Mesodermal cell (in vitro differentiated cells): Measurements from ENCODE around the gene FBXW11. TPM values are rescaled to one million over a fixed set of nuclear protein-coding genes. Genes with fewer than 3 reads are reported as not detected.

Experiments used
- H3K27ac ChIP-seq: 2 replicates; pipeline ENCODE4 v1.7.0; 2013; ENCODE audit warnings: mild to moderate bottlenecking, low read depth, low read length, moderate library complexity; ENCODE audit not compliant: severe bottlenecking
- H3K36me3 ChIP-seq: 2 replicates; pipeline ENCODE4 v1.7.1; 2013; ENCODE audit warnings: mild to moderate bottlenecking, low read length, moderate library complexity; ENCODE audit not compliant: control insufficient read depth, insufficient read depth
- H3K4me1 ChIP-seq: one replicate; pipeline ENCODE4 v1.7.1; 2013; ENCODE audit warnings: mild to moderate bottlenecking, low read length; ENCODE audit not compliant: insufficient read depth, control insufficient read depth, poor library complexity, severe bottlenecking
- H3K4me3 ChIP-seq: 2 replicates; pipeline ENCODE4 v1.7.0; 2013; ENCODE audit warnings: low read length, control low read depth, mild to moderate bottlenecking; ENCODE audit not compliant: insufficient read depth, poor library complexity, severe bottlenecking; ENCODE audit errors: extremely low read depth
- H3K9me3 ChIP-seq: 2 replicates; pipeline ENCODE4 v1.7.1; 2013; ENCODE audit warnings: mild to moderate bottlenecking, low read length, moderate library complexity; ENCODE audit not compliant: control insufficient read depth
- WGBS, 2 experiments: methylation state at CpG; one replicate each; pipeline ENCODE4 v1.1.5; 2013; ENCODE audit warnings: missing lambda C conversion rate in 2 of 2; ENCODE audit not compliant: insufficient coverage in 2 of 2; 5-methylcytosine and 5-hydroxymethylcytosine counted together
- polyA plus RNA-seq, 2 experiments: library from polyadenylated mRNA; stranded (reverse); fragments of 50-300 nt; gene quantifications; one replicate each; pipeline ENCODE4 v1.2.3, GENCODE V29; 2013

FBXW11 gene
- polyA plus RNA-seq (2013, experiment 1 of 2), result 45.6 TPM
- polyA plus RNA-seq (2013, experiment 2 of 2), result 42.0 TPM

DNA sequence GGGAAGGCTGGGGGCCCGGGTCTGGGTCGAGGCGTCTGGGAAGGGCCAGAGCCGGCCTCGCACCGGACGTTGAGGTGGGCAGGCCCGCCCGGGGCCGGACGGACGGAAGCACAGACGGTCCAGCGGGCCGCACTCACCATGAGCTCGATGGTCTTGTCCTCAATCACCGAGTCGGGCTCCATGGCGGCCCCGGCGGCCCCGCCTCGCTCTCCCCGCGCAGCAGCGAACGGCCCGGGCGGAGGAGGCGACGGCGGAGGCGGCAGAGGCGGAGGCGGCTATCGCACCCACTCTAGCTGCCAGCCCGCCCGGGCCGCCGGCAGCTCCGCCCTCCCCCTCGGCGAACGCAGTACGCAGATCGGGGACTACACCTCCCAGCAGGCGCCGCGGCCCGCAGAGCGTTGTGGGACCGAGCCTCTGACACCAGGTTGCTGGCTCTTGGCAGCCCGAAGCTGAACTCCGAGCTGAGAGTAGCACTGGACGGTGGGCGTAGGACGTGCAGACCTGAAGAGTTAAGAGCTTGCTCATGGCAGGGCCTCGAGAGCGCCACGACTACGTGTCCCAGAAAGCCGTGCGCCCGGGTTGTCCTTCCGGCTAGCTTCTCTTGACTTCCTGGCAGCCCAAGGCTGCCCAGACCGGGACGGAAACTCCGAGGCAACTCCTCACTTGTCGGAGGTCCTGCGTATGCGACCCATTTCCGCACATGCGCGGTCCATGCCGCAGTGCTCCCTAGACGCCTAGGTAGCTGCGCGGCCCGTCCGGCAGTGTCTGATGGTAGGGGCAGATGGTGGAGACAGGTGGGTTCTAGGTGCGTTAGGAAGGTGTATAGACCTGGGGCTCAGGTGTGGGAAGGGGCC is at the start of gene FBXW11:
Gene FBXW11, minus strand, starts transcription at position 318 of the 854 bp plus-strand sequence. Its CDS starts 136 bp downstream, at position 182.
- Histone ChIP-seq H3K36me3 (no peaks in the 10 kb centered on the region), H3K27ac (peak within 1 kb of the TSS; percentile 88), H3K4me3 (peak within 1 kb of the TSS; percentile 95), H3K4me1 (peaks cover 5% of the 10 kb centered on the region), H3K9me3 (no peaks in the 10 kb centered on the region)
- 0% methylated on average over 54 to 80 of the region's 81 CpGs for WGBS, 2 experiments

DNA sequence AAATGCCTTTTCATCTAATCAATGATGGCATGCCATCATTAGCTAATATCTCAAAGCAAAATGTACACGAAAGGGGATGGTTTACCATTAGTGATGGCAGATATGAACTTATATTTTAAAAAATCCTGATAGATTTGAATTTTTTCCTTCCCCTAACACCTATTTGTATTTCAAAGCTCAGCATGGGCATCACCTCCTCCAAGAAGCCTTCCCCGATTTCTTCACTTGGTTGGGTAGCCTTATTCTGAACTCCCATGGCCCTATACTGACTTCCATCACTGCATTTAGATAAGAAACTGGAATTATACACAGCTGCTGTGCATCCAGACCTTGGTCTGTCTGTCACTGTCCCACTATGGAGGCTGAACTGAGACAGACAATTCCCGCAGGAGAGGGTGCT is 49.6 kb upstream of the FBXW11 start:
- H3K36me3 ChIP-seq, result peaks cover 86% of the 10 kb centered on the region
- H3K4me1 ChIP-seq, result no peaks in the 10 kb centered on the region
- no peak overlapping the region for H3K27ac ChIP-seq
- no peak overlapping the region for H3K4me3 ChIP-seq
- H3K9me3 ChIP-seq, result no peaks in the 10 kb centered on the region
- WGBS, 2 experiments, result 94 to 97% methylated on average over 2 of the region's 3 CpGs

DNA sequence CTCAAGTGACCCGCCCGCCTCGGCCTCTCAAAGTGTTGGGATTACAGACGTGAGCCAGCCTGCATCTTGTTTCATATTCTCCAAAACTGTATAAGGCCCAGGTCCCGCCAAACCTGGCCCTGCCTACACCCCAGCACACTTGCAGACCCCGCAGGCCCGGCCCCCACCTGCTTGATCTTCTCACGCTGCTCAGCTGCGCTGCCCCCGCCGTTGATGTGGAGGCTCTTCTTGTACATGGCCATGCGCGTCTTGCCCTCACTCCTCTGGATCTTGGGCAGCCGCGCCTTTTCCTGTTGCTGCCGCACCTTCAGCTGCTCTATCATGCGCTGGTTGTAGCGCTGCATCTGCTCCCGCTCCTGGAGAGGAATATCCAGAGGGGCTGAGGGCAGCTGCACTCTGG is 49.0 kb upstream of the FBXW11 start:
- 93 to 98% methylated on average over 12 to 19 of the region's 19 CpGs for WGBS, 2 experiments
- H3K4me3 ChIP-seq, result no peak overlapping the region

GRCh38 chr5:172054611-172055153 is 48.2 kb upstream of the FBXW11 start:
- 92 to 99% methylated on average over 9 to 10 of the region's 11 CpGs for WGBS, 2 experiments
- Histone ChIP-seq H3K4me3 (no peak overlapping the region), H3K27ac (no peak overlapping the region), H3K4me1 (no peaks in the 10 kb centered on the region), H3K36me3 (peaks cover 85% of the 10 kb centered on the region), H3K9me3 (no peaks in the 10 kb centered on the region)

More for the DNA sequence above, 49.0 kb upstream of the FBXW11 start:
- Histone ChIP-seq H3K27ac (no peak overlapping the region), H3K36me3 (peaks cover 85% of the 10 kb centered on the region), H3K4me1 (no peaks in the 10 kb centered on the region), H3K9me3 (no peaks in the 10 kb centered on the region)

DNA sequence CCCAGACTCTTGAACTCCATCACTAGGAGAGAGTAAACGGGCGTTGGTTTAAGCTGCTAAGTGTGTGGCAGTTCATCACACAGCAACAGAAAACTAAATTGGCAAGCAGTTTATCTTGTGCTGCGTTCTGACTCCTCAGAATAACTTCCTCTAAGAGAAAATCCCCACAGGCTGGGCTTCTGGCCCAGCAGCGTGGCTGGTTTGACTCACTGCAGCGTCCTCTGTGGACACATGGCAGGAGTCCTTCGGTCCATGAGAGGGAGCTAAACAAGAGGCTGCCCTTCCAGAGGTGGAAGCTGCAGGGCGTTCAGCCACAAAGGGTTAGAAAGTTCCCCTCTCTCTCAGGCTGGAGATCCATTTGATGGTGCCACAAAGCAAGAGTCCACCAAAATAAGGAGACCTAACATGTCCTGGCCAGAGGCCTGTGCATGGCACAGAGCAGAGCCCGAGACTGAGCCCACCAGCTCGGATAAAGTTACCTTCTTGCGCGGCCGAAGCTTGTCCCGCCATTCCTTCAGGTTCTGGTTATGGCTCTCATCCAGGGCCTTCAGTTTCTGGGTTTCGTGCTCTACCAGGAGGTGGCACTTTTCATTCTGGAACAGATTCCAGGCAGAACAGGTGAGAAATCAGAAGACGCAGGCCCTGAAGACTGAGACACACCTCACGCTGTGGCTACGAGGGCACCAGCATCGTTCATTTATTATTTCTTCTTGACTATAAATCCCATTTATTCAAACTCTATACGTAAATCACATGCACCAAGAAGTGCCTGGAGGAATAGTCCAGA is 46.2 kb upstream of the FBXW11 start:
- H3K4me3 ChIP-seq, result no peak overlapping the region
- H3K27ac ChIP-seq, result no peak overlapping the region
- no peaks in the 10 kb centered on the region for H3K9me3 ChIP-seq
- WGBS, 2 experiments, result 94 to 96% methylated on average over 15 to 16 of the region's 19 CpGs
- H3K4me1 ChIP-seq, result no peaks in the 10 kb centered on the region
- peaks cover 90% of the 10 kb centered on the region for H3K36me3 ChIP-seq

DNA sequence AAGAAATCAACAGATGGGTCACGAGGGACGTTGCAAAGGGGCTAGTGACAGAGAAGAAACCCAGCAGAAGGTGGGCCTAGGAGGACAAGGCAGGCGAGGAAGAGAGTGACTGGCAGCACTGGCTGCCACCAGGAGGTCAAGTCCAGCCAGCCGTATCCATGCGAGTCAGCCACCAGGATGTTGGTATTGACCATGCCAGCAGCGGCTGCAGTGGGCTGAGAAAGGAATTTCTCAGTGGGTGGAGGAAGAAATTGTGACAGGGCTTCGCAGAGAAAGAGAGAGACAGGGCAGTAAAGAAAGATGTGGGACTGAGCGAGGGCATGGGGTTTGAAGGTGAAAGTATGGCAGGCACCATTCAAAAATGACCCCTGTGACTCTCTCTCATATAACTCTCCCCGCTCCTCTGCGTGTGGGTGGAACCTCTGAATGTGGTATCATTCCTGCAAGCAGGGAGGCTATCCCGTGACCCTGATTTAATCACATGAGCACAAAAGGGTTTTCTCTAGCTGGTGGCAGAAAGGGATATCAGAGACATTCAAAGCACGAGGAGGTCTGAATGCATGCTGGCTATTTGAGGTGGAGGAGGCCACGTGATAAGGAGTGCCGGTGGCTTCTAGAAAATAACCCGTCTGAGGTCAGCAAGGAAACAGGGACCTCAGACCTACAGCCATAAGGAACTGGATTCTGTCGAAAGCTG is 45.4 kb upstream of the FBXW11 start:
- Histone ChIP-seq H3K27ac (no peak overlapping the region), H3K36me3 (peaks cover 92% of the 10 kb centered on the region), H3K9me3 (no peaks in the 10 kb centered on the region), H3K4me1 (no peaks in the 10 kb centered on the region), H3K4me3 (no peak overlapping the region)
- WGBS, 2 experiments, result 86 to 87% methylated on average over 13 to 14 of the region's 16 CpGs

DNA sequence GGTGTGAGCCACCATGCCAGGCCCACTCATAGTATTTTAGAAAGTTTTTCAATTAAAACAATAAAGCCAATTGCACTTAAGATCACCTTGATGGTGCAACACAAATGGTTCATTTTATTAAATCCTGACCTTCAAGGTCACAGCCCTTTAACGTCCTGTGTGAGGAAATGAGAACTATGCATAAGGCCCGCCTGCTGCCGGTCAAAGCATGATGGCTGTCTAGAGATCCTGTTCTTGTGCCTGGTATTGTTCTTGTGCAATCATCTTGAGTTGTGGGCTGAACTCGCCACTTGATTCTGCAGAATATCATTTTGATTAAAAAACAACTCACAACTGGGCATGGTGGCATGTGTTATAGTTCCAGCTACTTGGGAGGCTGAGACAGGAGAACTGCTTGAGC is 43.6 kb upstream of the FBXW11 start:
- Histone ChIP-seq H3K27ac (no peak overlapping the region), H3K4me1 (no peaks in the 10 kb centered on the region), H3K36me3 (peaks cover 94% of the 10 kb centered on the region), H3K9me3 (no peaks in the 10 kb centered on the region), H3K4me3 (no peak overlapping the region)
- WGBS, 2 experiments, result 100% methylated on average over 2 to 4 of the region's 4 CpGs

DNA sequence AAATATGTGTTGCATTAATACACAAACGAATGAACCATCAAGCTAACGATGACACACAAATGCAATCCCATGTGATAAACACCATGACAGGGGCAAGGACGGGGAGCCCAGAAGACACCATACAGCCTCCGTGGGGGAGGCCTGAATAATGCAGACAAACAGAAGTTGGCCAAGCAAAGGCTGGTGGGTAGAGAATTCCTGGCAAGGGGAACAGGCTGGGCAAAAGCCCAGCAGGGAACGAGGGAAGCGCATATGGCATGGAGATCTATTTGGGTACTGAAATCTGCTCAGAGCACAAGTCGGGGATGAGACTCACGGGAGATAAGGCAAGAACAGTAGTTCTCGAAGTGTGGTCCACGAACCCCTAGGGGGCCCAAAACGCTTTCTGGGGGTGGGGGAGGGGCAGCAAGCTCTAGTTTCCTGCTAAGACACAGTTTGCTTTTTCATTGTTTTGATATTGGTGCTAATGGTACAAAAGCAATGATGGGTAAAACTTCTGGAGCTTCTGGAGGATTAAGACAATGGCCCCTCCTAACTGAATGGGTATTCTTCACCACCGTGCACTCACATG is 42.9 kb upstream of the FBXW11 start:
- H3K4me1 ChIP-seq, result no peaks in the 10 kb centered on the region
- H3K4me3 ChIP-seq, result no peak overlapping the region
- H3K27ac ChIP-seq, result no peak overlapping the region
- no peaks in the 10 kb centered on the region for H3K9me3 ChIP-seq
- 82 to 85% methylated on average over 11 of the region's 12 CpGs for whole genome bisulfite sequencing, 2 experiments
- peaks cover 95% of the 10 kb centered on the region for H3K36me3 ChIP-seq

DNA sequence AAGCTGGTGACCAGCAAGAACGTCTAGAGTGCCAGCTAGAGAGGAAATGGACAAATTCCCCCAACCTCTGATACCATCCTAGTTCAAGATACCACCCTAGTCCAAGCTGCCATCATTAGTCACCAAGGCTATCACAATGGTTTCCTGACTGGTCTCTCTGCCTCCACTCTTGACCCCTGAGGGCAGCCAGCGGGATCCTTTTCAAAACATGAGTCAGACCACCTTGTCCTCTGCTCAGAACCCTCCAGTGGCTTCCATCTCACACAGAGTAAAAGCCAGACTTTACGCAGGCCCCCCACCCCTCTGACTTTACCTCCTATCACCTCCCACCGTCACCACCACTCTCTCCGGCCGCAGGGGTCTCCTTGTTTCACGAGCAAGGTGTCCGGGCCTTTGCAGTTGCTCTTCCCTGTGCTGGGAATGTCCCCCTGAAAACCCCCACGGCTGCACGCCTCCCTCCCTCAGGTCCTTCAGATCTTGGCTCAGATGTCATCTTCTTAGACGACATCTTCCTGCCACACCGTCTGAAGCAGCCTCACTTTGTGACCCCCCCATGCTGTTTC is 42.2 kb upstream of the FBXW11 start:
- Histone ChIP-seq H3K4me3 (no peak overlapping the region), H3K4me1 (no peaks in the 10 kb centered on the region), H3K27ac (no peak overlapping the region), H3K9me3 (no peaks in the 10 kb centered on the region), H3K36me3 (peaks cover 95% of the 10 kb centered on the region)
- 87 to 91% methylated on average over 10 to 12 of the region's 12 CpGs for WGBS, 2 experiments

- H3K9me3 ChIP-seq, result no peaks in the 10 kb centered on the region
- H3K4me3 ChIP-seq, result no peak overlapping the region
- WGBS, 2 experiments, result 83% methylated on average over 1 of the region's 1 CpG; no CpG with 5 or more reads in 1 of the 2 experiments
- no peaks in the 10 kb centered on the region for H3K4me1 ChIP-seq
- peaks cover 95% of the 10 kb centered on the region for H3K36me3 ChIP-seq
- no peak overlapping the region for H3K27ac ChIP-seq
Measured at GRCh38 chr5:172048170-172048422, 41.7 kb upstream of the FBXW11 start.
